Activated naive CD8-positive, alpha-beta T cell treated with anti-CD3 and anti-CD28 coated beads, Interleukin-2, amount 10 ng/mL, durations not matched to agents 7 days and 5 days (primary cell): ENCODE data around the gene CCM2. TPM values are rescaled to one million over a fixed set of nuclear protein-coding genes. Genes with fewer than 3 reads are reported as not detected.

Experiments
- ATAC-seq: fragments of 150-1000 bp; cut with Tn5 transposase; one replicate; pipeline ENCODE4 v1.10.0; 2021; ENCODE audit warnings: low read depth, moderate library complexity
- POLR2A ChIA-PET: fragments of 350-600 bp; sonication (Branson Sonifier 250); formaldehyde crosslinking; loops from one replicate; lab custom pipeline; 2021; ENCODE audit warnings: antibody characterized with exemption; lab: Charles Lee
- DNase-seq: peaks from one replicate; pipeline ENCODE4 v3.0.0; 2021
- H3K27ac Mint-ChIP-seq: one replicate; pipeline ENCODE4 v1.8.0; 2022; ENCODE audit warnings: mild to moderate bottlenecking, mixed read lengths
- H3K27me3 Mint-ChIP-seq: one replicate; pipeline ENCODE4 v1.8.0; 2022; ENCODE audit warnings: mild to moderate bottlenecking, moderate library complexity, mixed read lengths
- H3K36me3 Mint-ChIP-seq: one replicate; pipeline ENCODE4 v1.8.0; 2021; ENCODE audit warnings: mild to moderate bottlenecking, mixed read lengths
- H3K4me1 Mint-ChIP-seq: one replicate; pipeline ENCODE4 v1.8.0; 2021; ENCODE audit warnings: mixed read lengths
- H3K4me3 Mint-ChIP-seq: one replicate; pipeline ENCODE4 v1.8.0; 2022; ENCODE audit warnings: mild to moderate bottlenecking, moderate library complexity, mixed read lengths
- H3K9me3 Mint-ChIP-seq: one replicate; pipeline ENCODE4 v1.8.0; 2021; ENCODE audit warnings: mixed read lengths
- total RNA-seq, 2 experiments: library from RNA; stranded (reverse); gene quantifications; one replicate each; pipeline ENCODE4 v1.2.3, GENCODE V29; 2021

The CCM2 gene
- total RNA-seq, 2 experiments from 2014 or later, result 126 to 132 TPM

- no peak for ATAC-seq
- POLR2A ChIA-PET, result interaction anchor here (0.6 to 14.8 kb wide), 13 partner anchors 9 to 140 kb away, joined by 3 to 202 read pairs (median 12); partner anchors contain the start of genes CCM2, NACAD and TBRG4
- Mint-ChIP-seq H3K4me1 (peaks cover 23% of the 10 kb centered on the region), H3K27ac (peak overlapping the region; percentile 67), H3K9me3 (no peaks in the 10 kb centered on the region), H3K4me3 (no peak overlapping the region), H3K27me3 (no peaks in the 10 kb centered on the region), H3K36me3 (peaks cover 32% of the 10 kb centered on the region)
- no peak for DNase-seq
Observed at GRCh38 chr7:44971902-44972441, 28.0 kb upstream of the CCM2 start.

GRCh38 chr7:44972562-44972961 lies 27.4 kb upstream of the CCM2 start:
- H3K4me3 Mint-ChIP-seq, result no peak overlapping the region
- no peaks in the 10 kb centered on the region for H3K27me3 Mint-ChIP-seq
- H3K27ac Mint-ChIP-seq, result peak overlapping the region; percentile 67
- no peak for DNase-seq
- H3K36me3 Mint-ChIP-seq, result peaks cover 37% of the 10 kb centered on the region
- peaks cover 23% of the 10 kb centered on the region for H3K4me1 Mint-ChIP-seq
- POLR2A ChIA-PET, result interaction anchor here (0.6 to 14.8 kb wide), 17 partner anchors 8 to 163 kb away, joined by 3 to 202 read pairs (median 5); partner anchors contain the start of genes CCM2, NACAD and TBRG4
- H3K9me3 Mint-ChIP-seq, result no peaks in the 10 kb centered on the region
- no peak for ATAC-seq

- Mint-ChIP-seq H3K27ac (peak overlapping the region; percentile 45), H3K27me3 (no peaks in the 10 kb centered on the region), H3K4me3 (no peak overlapping the region), H3K4me1 (peaks cover 21% of the 10 kb centered on the region), H3K36me3 (peaks cover 42% of the 10 kb centered on the region), H3K9me3 (no peaks in the 10 kb centered on the region)
- POLR2A ChIA-PET, result interaction anchor here (0.6 to 14.8 kb wide), 24 partner anchors 9 to 993 kb away, joined by 3 to 202 read pairs (median 5); partner anchors contain the start of genes CCM2, NACAD, PURB and TBRG4
- peak; percentile 70 for DNase-seq
- peak; percentile 16 for ATAC-seq
Observed at GRCh38 chr7:44973610-44974401, 26.2 kb upstream of the CCM2 start.

- ATAC-seq (no peak), DNase-seq (no peak)
- Mint-ChIP-seq H3K4me3 (peak overlapping the region; percentile 43), H3K27ac (peak overlapping the region; percentile 79), H3K9me3 (no peaks in the 10 kb centered on the region), H3K36me3 (peaks cover 42% of the 10 kb centered on the region), H3K4me1 (peaks cover 25% of the 10 kb centered on the region), H3K27me3 (no peaks in the 10 kb centered on the region)
- POLR2A ChIA-PET, result interaction anchor here (0.6 to 14.8 kb wide), 13 partner anchors 9 to 994 kb away, joined by 3 to 202 read pairs (median 6); partner anchors contain the start of genes CCM2, PURB and TBRG4
Observed at GRCh38 chr7:44974549-44974948, 25.5 kb upstream of the CCM2 start.

- H3K36me3 Mint-ChIP-seq, result peaks cover 42% of the 10 kb centered on the region
- peak overlapping the region; percentile 35 for H3K4me3 Mint-ChIP-seq
- H3K27me3 Mint-ChIP-seq, result no peaks in the 10 kb centered on the region
- H3K27ac Mint-ChIP-seq, result no peak overlapping the region
- DNase-seq (no peak), ATAC-seq (no peak)
- H3K9me3 Mint-ChIP-seq, result no peaks in the 10 kb centered on the region
- peaks cover 35% of the 10 kb centered on the region for H3K4me1 Mint-ChIP-seq
- POLR2A ChIA-PET, result interaction anchor here (1.0 to 14.8 kb wide), 12 partner anchors 8 to 402 kb away, joined by 3 to 202 read pairs (median 14); partner anchors contain the start of genes CCM2, DDX56, PURB and TBRG4
Observed at GRCh38 chr7:44975331-44976039, 24.5 kb upstream of the CCM2 start.

GRCh38 chr7:44976040-44976745 lies 23.8 kb upstream of the CCM2 start:
- Mint-ChIP-seq H3K36me3 (peaks cover 42% of the 10 kb centered on the region), H3K27me3 (no peaks in the 10 kb centered on the region), H3K27ac (peak overlapping the region; percentile 93), H3K4me1 (peaks cover 42% of the 10 kb centered on the region), H3K9me3 (no peaks in the 10 kb centered on the region), H3K4me3 (peak overlapping the region; percentile 94)
- POLR2A ChIA-PET, result interaction anchor here (1.0 to 14.8 kb wide), 9 partner anchors 11 to 402 kb away, joined by 3 to 202 read pairs (median 6); partner anchors contain the start of genes CCM2, DDX56, PURB and TBRG4
- DNase-seq (no peak), ATAC-seq (no peak)

GRCh38 chr7:44976746-44977196 lies 23.2 kb upstream of the CCM2 start:
- Mint-ChIP-seq H3K9me3 (no peaks in the 10 kb centered on the region), H3K36me3 (peaks cover 40% of the 10 kb centered on the region), H3K27ac (peak overlapping the region; percentile 93), H3K4me3 (peak overlapping the region; percentile 94), H3K27me3 (no peaks in the 10 kb centered on the region), H3K4me1 (peaks cover 44% of the 10 kb centered on the region)
- DNase-seq (no peak), ATAC-seq (no peak)
- POLR2A ChIA-PET, result interaction anchor here (1.0 to 14.8 kb wide), 9 partner anchors 10 to 135 kb away, joined by 3 to 202 read pairs (median 4); partner anchors contain the start of genes CCM2 and TBRG4

GRCh38 chr7:44977304-44977958 lies 22.6 kb upstream of the CCM2 start:
- Mint-ChIP-seq H3K27ac (peak overlapping the region; percentile 93), H3K36me3 (peaks cover 40% of the 10 kb centered on the region), H3K9me3 (no peaks in the 10 kb centered on the region), H3K4me1 (peaks cover 40% of the 10 kb centered on the region), H3K27me3 (no peaks in the 10 kb centered on the region), H3K4me3 (peak overlapping the region; percentile 94)
- POLR2A ChIA-PET, result interaction anchor here (0.6 to 14.8 kb wide), 16 partner anchors 8 to 158 kb away, joined by 3 to 202 read pairs (median 10); partner anchors contain the start of genes CCM2, PURB and TBRG4
- ATAC-seq, result peak; percentile 54
- peak; percentile 70 for DNase-seq

GRCh38 chr7:44977959-44978335 lies 22.1 kb upstream of the CCM2 start:
- POLR2A ChIA-PET, result interaction anchor here (0.6 to 14.8 kb wide), 14 partner anchors 8 to 897 kb away, joined by 3 to 202 read pairs (median 10); partner anchors contain the start of genes CCM2, PURB and TBRG4
- H3K27me3 Mint-ChIP-seq, result no peaks in the 10 kb centered on the region
- peaks cover 41% of the 10 kb centered on the region for H3K36me3 Mint-ChIP-seq
- H3K4me3 Mint-ChIP-seq, result peak overlapping the region; percentile 94
- H3K4me1 Mint-ChIP-seq, result peaks cover 44% of the 10 kb centered on the region
- H3K9me3 Mint-ChIP-seq, result no peaks in the 10 kb centered on the region
- no peak for ATAC-seq
- DNase-seq, result peak; percentile 55
- peak overlapping the region; percentile 93 for H3K27ac Mint-ChIP-seq

- H3K36me3 Mint-ChIP-seq, result peaks cover 47% of the 10 kb centered on the region
- no peaks in the 10 kb centered on the region for H3K27me3 Mint-ChIP-seq
- H3K4me1 Mint-ChIP-seq, result peaks cover 48% of the 10 kb centered on the region
- H3K9me3 Mint-ChIP-seq, result no peaks in the 10 kb centered on the region
- POLR2A ChIA-PET, result interaction anchor here (0.6 to 14.8 kb wide), 25 partner anchors 8 to 897 kb away, joined by 3 to 202 read pairs (median 5); partner anchors contain the start of genes CCM2, H2AZ2, PURB and TBRG4
- H3K4me3 Mint-ChIP-seq, result peak within 1 kb of the TSS; percentile 94
- peak within 1 kb of the TSS; percentile 93 for H3K27ac Mint-ChIP-seq
- peak; percentile 87 for DNase-seq
- peak; percentile 83 for ATAC-seq
Observed at GRCh38 chr7:44978511-44979366, 21.3 kb upstream of the CCM2 start, which contains the start of gene MYO1G. Gene MYO1G (minus strand): TSS chr7:44979015. CDS start chr7:44978961, 54 bp downstream.
